Iris pigment epithelial cell (primary cell): ENCODE measurements around the gene DKC1.
"Not testable (repeated sequence)": the region's sequence is repeated elsewhere in the genome, so short reads cannot be mapped to it uniquely, and the experiment has no call there.

Source experiments
- DNase-seq: peaks from one replicate; pipeline ENCODE4 v3.0.0-alpha.2; 2011; ENCODE audit warnings: low read depth

The DKC1 gene

GRCh38 chrX:154819771-154820341 is 57.2 kb downstream of the DKC1 start:
- DNase-seq: no peak

GRCh38 chrX:154821523-154821922 is 58.9 kb downstream of the DKC1 start:
- no peak for DNase-seq

- DNase-seq: no peak
These were observed 59.4 kb downstream of the DKC1 start for GRCh38 chrX:154822029-154822428.

GRCh38 chrX:154824638-154825037 is 62.0 kb downstream of the DKC1 start:
- no peak for DNase-seq

- DNase-seq: not testable (repeated sequence)
These were observed 62.9 kb downstream of the DKC1 start for GRCh38 chrX:154825586-154825985.
